ENCODE measurements around the gene GTF3C2. TPM values are rescaled to one million over a fixed set of nuclear protein-coding genes. Genes with fewer than 3 reads are reported as not detected.
A peak's percentile ranks its signal among the peaks of the same experiment; 100 is the strongest.

Gene GTF3C2
- total RNA-seq (2014; rRNA removed; shearing (Covaris generic)), result 101 and 102 TPM in 2 replicates

- in situ Hi-C loops (cut with HindIII; ENCODE audit: low sequenced_read_pairs), result no loop called here
- peak; percentile 99 for DNase-seq (ENCODE audit: low spot score)
These were observed at the start of gene GTF3C2 for GRCh38 chr2:27356382-27357181. GTF3C2 (minus strand) TSS chr2:27356764; CDS start chr2:27343554, 13,210 bp downstream.

GRCh38 chr2:27400348-27401135 is 44.0 kb upstream of the GTF3C2 start:
- DNase-seq (ENCODE audit: low spot score), result no peak
- in situ Hi-C loops (cut with HindIII; ENCODE audit: low sequenced_read_pairs), result no loop called here

GRCh38 chr2:27398962-27399361 is 42.4 kb upstream of the GTF3C2 start:
- in situ Hi-C loops (cut with HindIII; ENCODE audit: low sequenced_read_pairs), result no loop called here
- no peak for DNase-seq (ENCODE audit: low spot score)

- in situ Hi-C loops (cut with HindIII; ENCODE audit: low sequenced_read_pairs), result no loop called here
- DNase-seq (ENCODE audit: low spot score), result no peak
These were observed 36.7 kb upstream of the GTF3C2 start for GRCh38 chr2:27393225-27393624.

GRCh38 chr2:27390822-27391679 is 34.5 kb upstream of the GTF3C2 start:
- no peak for DNase-seq (ENCODE audit: low spot score)
- in situ Hi-C loops (cut with HindIII; ENCODE audit: low sequenced_read_pairs), result no loop called here

- in situ Hi-C loops (cut with HindIII; ENCODE audit: low sequenced_read_pairs), result no loop called here
- no peak for DNase-seq (ENCODE audit: low spot score)
These were observed 25.1 kb upstream of the GTF3C2 start for GRCh38 chr2:27381577-27382181.

GRCh38 chr2:27380626-27381545 is 24.3 kb upstream of the GTF3C2 start, which contains the start of gene ZNF513:
ZNF513 (minus strand) TSS chr2:27380734; CDS start chr2:27380526, 208 bp downstream.
- DNase-seq (ENCODE audit: low spot score), result peak; percentile 97

GRCh38 chr2:27379836-27380625 is 23.5 kb upstream of the GTF3C2 start:
- no peak for DNase-seq (ENCODE audit: low spot score)
- in situ Hi-C loops (cut with HindIII; ENCODE audit: low sequenced_read_pairs), result no loop called here

More at GRCh38 chr2:27380626-27381545, 24.3 kb upstream of the GTF3C2 start, which contains the start of gene ZNF513:
- in situ Hi-C loops (cut with HindIII; ENCODE audit: low sequenced_read_pairs), result no loop called here

- in situ Hi-C loops (cut with HindIII; ENCODE audit: low sequenced_read_pairs), result no loop called here
- DNase-seq (ENCODE audit: low spot score), result no peak
These were observed 22.8 kb upstream of the GTF3C2 start for GRCh38 chr2:27379383-27379835.

- DNase-seq (ENCODE audit: low spot score), result no peak
These were observed 22.3 kb upstream of the GTF3C2 start for GRCh38 chr2:27378809-27379290.

GRCh38 chr2:27378096-27378808 is 21.7 kb upstream of the GTF3C2 start:
- in situ Hi-C loops (cut with HindIII; ENCODE audit: low sequenced_read_pairs), result no loop called here
- no peak for DNase-seq (ENCODE audit: low spot score)

More at GRCh38 chr2:27378809-27379290, 22.3 kb upstream of the GTF3C2 start:
- in situ Hi-C loops (cut with HindIII; ENCODE audit: low sequenced_read_pairs), result no loop called here

- no peak for DNase-seq (ENCODE audit: low spot score)
- in situ Hi-C loops (cut with HindIII; ENCODE audit: low sequenced_read_pairs), result no loop called here
These were observed 21.1 kb upstream of the GTF3C2 start for GRCh38 chr2:27377618-27378095.

- DNase-seq (ENCODE audit: low spot score), result no peak
- in situ Hi-C loops (cut with HindIII; ENCODE audit: low sequenced_read_pairs), result no loop called here
These were observed 20.5 kb upstream of the GTF3C2 start for GRCh38 chr2:27376866-27377617.

GRCh38 chr2:27376151-27376865 is 19.7 kb upstream of the GTF3C2 start:
- in situ Hi-C loops (cut with HindIII; ENCODE audit: low sequenced_read_pairs), result no loop called here

More at GRCh38 chr2:27376151-27376865, 19.7 kb upstream of the GTF3C2 start:
- no peak for DNase-seq (ENCODE audit: low spot score)

Measured in G401 (cell line).